Measurements from ENCODE around the gene GGT1.
"Not testable (repeated sequence)": the region's sequence is repeated elsewhere in the genome, so short reads cannot be mapped to it uniquely, and the experiment has no call there.

The GGT1 gene

GRCh38 chr22:24584166-24584790 lies 18.7 kb upstream of the GGT1 start:
- no peak for DNase-seq

GRCh38 chr22:24584871-24585411 lies 18.1 kb upstream of the GGT1 start:
- no peak for DNase-seq

DNA sequence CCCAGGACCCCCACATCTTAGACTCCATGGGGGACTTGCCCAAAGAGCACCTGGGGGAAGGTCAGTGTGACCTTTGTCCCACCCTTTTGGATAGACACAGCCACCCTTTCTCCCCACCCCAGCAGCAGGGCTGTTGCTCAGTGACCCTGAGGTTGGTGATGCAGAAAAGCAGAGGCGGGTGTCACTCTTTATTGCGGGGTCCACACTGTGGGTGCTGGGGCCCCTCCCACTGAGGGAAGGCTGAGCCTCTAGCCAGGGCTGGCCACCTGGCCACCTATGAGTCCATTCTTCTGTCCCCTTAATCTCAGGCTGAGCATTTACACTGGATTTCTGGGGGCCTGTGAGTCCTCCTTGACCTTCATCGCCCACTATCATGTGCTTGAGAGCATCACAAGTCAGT lies 17.5 kb upstream of the GGT1 start:
- DNase-seq, result no peak

DNA sequence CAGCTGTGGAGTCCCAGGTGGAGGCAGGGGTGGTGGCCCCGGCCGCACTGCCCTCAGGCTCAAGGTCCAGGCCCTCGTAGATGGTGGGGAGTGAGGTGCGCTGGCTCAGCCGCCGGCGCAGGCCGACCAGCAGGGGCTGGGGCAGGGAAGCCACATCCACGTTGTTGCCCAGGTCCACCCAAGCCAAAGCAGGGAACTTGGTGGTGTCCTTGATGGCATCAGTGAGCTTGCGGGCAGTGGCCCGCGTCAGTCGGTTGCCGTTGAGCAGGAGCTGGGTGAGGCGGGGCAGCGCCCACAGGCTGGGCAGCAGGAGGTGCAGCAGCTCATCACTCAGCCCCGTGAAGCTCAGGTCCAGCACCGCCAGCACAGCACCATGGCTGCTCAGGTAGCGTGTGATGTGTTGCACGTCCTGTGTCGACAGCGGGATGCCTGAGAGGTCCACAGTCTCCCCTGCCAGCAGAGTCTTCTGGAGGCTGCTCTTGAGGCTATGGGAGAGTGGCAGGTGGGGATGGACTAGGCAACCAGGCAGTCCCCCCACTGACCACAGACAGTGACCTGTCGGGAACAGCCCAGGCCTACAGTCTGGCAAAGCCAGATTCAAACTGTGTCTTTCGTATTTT lies 17.0 kb upstream of the GGT1 start:
- DNase-seq, result no peak

GRCh38 chr22:24587251-24587650 lies 15.7 kb upstream of the GGT1 start:
- DNase-seq, result no peak

DNA sequence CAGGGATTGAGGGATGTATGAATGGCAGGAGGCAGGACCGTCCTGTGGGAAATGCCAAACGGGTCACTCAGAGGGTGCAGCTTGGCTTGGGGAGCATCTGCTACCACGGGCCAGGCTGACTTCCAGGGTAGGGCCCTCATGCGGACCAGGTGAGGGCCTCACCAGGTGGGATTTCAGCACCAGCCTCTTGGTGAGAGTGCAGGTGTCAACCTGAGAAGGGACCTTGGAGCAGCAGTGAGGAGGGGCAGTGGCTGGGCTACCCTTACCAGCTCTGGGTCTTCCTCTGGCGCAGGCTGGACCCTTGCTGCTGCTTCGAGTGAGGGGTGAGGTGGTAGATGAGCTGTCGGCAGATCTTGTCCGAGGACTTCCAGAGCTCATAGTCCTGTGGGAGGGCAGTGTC lies 15.0 kb upstream of the GGT1 start:
- DNase-seq, result no peak

DNA sequence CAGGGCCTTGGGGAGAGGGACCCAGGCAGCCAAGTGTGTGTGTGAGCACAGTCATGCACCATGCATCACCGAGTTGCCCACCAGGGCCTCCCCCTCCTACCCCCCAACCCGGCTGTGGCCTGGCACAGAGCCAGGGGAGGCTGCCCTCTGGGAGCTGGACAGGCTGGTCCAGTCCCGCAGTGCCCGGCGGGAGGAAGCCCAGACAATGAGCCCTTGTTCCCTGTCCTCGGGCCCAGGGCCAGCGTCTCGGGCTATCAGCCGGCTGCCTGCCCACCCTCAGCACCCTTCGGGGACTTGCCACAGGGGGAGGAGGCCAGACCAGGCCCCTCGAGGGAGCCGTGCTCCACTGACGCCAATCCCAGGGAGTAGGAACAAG lies 14.6 kb upstream of the GGT1 start:
- DNase-seq, result no peak

GRCh38 chr22:24588757-24589481 lies 14.1 kb upstream of the GGT1 start:
- DNase-seq, result no peak

DNA sequence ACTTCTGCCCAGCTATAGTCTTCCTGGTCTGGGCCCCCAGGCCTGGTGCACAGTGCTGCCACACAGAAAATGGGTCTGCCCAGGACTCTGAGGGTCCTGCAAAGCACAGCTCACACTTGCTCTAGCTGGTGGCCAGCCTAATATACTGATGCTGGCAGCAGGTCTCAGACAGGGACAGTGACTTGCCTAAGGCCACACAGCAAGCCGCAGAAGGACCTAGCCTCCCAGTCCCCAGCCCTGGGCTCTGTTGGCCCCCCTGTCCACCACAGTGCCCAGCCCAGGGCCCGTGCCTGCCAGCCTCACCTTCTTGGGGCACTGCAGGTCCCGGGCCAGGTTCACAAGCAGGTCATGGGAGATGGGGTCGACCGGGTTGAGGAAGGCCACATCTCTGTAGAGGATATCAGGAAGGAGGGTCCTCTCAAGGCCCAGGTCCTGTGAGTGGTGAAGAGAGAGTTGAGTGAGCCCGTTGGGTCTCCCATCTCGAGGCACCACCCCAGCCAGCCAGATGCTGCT lies 13.4 kb upstream of the GGT1 start:
- no peak for DNase-seq

DNA sequence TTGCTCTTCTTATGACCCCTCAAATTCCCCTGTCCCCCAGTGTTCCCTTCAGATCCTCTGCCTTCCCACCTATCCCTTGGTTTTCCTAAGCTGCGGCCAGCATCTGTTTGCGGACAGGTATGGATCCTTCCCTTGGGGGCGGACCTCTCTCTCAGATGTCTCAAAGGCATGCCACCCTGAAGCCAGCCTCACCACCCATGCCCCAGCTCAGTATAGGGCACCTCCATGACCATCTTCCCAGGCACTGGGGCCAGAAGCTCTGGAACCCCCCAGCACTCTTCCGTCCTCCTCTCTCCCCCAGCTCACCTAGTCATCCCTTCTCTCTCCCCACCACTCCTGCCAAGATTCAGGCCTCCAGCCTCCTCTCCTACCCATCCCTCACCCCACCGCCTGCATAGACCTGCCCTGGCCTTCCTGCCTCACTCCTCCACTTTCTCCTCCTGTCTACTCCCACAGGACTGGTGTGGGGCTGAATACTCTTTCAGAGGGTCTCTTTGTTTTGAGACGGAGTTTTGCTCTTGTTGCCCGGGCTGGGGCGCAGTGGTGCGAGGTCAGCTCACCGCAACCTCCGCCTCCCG lies 12.3 kb upstream of the GGT1 start:
- no peak for DNase-seq

DNA sequence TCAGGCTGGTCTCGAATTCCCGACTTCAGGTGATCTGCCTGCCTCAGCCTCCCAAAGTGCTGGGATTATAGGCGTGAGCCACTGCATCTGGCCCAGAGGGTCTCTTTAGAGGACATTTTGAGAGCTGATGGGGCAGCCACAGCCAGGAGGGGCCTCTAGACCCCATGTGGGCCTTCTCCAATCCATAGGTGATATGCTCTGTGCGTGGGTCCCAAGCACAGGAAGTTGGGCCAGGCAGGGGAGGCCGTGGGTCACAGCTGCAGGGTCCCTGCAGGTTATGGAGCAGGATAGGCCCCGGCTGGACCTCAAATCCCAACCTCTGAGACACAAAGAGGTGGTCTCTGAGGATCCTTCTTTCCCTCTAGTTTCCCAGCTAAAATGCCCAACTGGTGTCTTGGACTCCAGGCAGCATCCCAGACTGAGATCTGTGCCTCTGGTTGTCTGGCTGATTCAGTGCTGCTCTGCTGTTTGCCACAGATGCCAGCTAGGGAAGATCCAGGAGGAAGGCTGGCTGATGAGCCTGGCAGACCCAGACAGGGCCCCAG lies 11.6 kb upstream of the GGT1 start:
- DNase-seq, result no peak

GRCh38 chr22:24592058-24592850 lies 10.7 kb upstream of the GGT1 start:
- no peak for DNase-seq

DNA sequence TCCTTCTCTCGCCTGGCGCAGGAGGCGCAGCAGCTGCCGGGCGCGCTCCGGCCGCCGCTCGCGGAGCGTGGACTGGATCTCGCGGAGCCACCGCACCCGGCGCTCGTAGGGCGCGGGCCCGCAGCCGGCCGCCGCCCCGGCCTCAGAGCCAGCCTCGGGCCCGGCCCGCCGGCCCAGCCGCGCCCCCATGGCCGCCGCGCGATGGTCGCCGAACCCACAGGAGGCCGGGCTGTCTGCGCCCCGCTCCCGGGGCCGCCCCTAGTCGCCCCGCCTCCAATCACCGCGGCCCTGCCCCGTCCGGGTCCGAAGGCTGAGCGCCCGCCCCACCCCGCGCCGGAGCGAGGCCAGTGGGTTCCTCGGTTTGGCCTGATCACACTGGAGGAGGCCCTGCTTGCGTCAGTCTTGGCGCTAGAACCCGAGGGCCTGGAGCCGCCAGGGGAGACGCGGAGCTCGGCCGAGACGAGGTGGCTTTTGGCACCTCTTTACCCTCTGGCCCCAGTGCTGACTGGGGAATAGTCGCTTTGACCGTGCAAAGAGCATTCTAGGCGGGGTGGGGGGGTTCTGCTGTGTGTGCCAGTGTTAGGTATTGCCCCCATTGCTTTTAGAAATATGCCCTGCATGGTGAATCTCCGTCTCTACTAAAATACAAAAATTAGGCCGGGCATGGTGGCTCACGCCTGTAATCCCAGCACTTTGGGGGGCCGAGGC lies 10.0 kb upstream of the GGT1 start, which contains the start of gene LRRC75B:
Gene LRRC75B (minus strand): TSS at position 223 of the 708 bp plus-strand sequence. CDS start 34 bp downstream, at position 189.
- peak; percentile 24 to 45 for DNase-seq

DNA sequence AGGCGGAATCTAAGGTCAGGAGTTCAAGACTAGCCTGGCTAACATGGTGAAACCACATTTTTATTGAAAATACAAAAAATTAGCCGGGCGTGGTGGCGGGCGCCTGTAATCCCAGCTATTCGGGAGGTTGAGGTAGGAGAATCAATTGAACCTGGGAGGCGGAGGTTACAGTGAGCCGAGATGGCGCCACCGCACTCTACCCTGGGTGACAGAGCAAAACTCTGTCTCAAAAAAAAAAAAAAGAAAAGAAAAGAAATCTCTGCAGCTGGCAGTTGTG lies 9.5 kb upstream of the GGT1 start:
- not testable (repeated sequence) for DNase-seq

DNA sequence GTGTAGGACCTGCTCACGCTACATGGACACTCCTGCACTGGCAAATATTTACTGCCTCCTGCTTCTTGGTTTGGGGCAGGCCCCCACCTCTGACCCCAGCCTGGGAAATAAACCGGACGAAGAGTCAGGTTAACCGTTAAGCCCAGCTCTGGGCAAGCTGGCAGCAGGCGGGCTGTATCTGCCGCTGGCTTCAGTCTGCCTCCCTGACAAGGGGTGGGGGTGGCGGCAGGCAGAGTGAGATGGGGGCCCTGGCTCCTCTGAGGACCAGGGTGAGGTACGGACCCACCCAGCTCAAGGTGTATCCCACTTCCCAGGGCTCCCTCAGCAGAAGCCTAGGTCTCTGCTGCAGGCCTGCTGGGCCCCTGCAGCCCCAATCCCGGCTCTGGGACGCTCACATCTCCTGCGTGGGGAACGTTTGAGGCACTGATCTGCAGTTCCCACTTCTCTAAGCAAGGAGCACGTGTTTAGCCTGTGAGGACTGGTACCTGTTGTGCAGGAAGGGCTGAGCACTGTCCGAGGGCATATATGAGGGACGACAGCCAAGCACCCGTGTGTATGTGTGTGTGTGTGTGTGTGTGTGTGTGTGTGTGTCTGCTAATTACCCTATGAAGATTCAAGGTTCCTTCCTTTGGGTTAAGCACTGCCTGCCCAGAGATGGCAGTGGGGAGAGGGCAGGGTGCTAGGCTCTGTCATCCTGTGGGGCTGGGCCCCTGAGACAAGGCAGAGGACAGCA lies 9.0 kb upstream of the GGT1 start:
- no peak for DNase-seq

DNA sequence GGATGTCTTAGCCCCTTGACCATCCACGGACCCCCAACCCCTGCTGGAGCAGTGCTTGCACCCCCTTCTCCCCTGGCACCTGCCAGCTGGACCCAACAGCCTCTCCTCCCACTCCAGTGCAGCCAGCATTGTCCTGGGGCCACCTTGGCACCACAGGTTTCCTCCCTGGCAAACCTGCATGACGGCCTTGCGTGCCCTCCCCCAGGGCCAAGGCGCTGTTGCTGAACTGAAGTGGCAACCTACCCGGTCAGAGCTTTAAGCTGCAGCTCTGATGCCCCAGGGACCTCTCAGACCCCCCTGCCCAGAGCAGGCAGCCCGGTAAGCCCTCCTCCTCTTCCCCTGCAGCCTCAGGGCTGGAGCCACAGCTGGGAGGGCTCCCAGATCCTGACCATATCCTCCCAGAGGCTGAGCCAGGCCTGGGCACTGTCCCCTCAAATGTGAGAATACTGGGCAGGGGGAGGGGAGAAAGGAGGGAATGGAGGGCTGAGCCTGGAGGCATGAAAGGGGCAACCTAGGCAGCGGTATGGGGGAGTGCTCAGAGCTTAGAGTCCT lies 8.3 kb upstream of the GGT1 start:
- no peak for DNase-seq

DNA sequence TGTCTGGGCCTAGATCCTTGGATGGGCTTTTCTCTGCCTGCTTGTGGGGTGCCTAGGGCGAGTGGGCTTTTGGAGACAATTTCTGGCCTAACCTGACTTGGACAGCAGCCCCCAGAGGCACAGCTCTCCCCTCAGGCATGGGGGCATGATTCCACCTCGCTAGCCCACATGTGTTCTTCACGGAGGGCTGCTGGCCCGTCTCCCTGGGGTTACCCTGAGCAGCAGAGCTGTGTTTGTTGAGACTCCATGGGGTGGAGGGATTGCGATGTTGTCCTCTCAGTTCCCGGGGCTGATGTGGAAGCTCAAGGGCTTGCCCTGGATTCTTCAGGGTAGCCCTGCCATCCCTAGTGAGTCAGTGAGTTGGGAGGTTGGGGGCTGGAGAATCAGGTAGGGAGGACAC lies 7.8 kb upstream of the GGT1 start:
- DNase-seq, result no peak

GRCh38 chr22:24595863-24596262 lies 7.1 kb upstream of the GGT1 start:
- no peak for DNase-seq

DNA sequence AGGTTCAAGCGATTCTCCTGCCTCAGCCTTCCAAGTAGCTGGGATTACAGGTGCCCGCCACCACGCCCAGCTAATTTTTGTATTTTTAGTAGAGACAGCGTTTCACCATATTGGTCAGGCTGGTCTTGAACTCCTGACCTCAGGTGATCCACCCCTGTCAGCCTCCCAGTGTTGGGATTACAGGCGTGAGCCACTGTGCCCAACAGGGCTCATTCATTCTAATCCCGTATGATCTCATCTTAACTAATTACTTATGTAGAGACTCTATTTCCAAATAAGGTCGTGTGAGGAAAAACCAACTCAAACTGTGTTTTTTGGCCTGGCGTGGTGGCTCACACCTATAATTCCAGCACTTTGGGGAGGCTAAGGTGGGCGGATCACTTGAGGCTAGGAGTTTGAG lies 5.9 kb upstream of the GGT1 start:
- not testable (repeated sequence) for DNase-seq

GRCh38 chr22:24599514-24599913 lies 3.5 kb upstream of the GGT1 start:
- DNase-seq, result no peak

Data from SW 1271 (cell line).